GM13977 (cell line): ENCODE measurements around the gene MED13L.

Experiments
- DNase-seq: peaks from one replicate; pipeline ENCODE4 v3.0.0; 2012; ENCODE audit warnings: low spot score
- in situ Hi-C: fragments of 300-500 bp; cut with MboI; formaldehyde crosslinking; loops from one replicate; pipeline ENCODE4 v1.12.0; 2022; ENCODE audit warnings: low sequenced_read_pairs, low pct_unique_long_range_greater_than_20kb, mixed read lengths, inconsistent platforms; ENCODE audit not compliant: unreplicated experiment
- TF ChIP-seq, protein P1 (sequence below): IDR thresholded peaks from 2 replicates; pipeline ENCODE4 v1.5.1; 2012; ENCODE audit warnings: mild to moderate bottlenecking, control low read depth; ENCODE audit not compliant: insufficient read depth; ENCODE audit errors: extremely low read depth, missing control alignments

MED13L gene

DNA sequence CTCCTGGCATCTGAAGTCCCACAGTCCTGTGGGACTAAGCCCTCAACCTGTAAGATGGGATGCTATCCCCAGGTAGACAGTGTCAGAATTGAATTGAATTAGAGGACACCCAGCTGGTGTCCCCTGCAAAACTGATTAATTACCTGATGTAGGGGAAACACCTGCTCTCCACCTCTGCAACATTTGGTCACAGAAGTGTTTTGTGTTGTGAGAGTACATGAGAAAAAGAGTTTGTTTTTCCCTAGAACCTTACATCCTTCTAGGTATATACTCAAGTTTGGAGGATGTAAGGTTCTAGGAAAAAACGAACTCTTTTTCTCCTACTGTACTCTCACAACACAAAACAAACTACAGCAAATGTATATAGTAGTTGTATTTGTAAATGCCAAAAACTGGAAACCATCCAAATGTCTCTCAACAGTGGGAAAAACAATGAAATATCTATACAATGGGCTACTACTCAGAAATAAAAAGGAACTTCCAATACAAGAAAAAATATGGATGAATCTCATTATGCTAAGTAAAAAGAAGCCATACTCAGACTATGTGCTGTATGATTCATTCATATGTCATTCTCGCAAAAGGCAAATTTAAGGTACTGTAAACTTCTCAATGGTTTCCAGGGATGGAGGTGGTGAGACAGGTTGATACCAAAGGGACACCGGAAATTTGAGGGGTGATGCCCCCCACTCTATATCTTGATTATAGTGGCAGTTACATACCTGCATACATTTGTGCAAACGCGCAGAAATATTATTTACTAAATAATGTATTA lies 160.7 kb downstream of the MED13L start:
- TF ChIP-seq, protein P1, sequence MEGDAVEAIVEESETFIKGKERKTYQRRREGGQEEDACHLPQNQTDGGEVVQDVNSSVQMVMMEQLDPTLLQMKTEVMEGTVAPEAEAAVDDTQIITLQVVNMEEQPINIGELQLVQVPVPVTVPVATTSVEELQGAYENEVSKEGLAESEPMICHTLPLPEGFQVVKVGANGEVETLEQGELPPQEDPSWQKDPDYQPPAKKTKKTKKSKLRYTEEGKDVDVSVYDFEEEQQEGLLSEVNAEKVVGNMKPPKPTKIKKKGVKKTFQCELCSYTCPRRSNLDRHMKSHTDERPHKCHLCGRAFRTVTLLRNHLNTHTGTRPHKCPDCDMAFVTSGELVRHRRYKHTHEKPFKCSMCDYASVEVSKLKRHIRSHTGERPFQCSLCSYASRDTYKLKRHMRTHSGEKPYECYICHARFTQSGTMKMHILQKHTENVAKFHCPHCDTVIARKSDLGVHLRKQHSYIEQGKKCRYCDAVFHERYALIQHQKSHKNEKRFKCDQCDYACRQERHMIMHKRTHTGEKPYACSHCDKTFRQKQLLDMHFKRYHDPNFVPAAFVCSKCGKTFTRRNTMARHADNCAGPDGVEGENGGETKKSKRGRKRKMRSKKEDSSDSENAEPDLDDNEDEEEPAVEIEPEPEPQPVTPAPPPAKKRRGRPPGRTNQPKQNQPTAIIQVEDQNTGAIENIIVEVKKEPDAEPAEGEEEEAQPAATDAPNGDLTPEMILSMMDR: no peak
- no peak for DNase-seq
- in situ Hi-C loops: no loop called here

DNA sequence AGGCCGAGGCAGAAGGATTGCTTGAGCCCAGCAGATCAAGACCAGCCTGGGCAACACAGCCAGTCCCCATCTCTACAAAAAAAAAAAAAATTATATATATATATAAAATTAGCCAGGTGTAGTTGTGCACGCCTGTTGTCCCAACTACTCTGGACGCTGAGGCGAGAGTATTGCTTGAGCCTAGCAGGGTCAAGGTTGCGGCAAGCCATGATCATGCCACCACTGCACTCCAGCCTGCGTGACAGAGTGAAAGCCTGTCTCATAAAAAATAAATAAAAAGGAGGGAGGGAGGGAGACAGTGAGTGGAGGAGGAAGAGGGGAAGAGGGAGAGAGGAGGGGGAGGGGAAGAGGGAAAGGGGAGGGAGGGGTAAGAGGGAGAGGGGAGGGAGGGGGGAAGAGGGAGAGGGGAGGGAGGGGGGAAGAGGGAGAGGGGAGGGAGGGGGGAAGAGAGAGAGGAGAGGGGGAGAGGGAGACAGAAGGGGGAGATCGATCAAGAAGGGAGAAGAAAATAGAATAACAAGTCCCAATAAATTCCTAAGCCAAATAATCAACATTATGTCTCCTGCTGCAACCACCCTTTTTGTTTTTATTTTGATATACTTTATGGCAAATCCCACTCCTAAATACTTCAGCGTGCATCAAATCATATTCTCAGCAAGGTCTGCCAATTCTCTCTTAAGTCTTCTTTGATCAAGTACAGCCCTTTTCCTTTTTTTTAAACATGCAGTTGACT lies 163.9 kb downstream of the MED13L start:
- DNase-seq: no peak
- in situ Hi-C loops: no loop called here
- TF ChIP-seq, protein P1: no peak

DNA sequence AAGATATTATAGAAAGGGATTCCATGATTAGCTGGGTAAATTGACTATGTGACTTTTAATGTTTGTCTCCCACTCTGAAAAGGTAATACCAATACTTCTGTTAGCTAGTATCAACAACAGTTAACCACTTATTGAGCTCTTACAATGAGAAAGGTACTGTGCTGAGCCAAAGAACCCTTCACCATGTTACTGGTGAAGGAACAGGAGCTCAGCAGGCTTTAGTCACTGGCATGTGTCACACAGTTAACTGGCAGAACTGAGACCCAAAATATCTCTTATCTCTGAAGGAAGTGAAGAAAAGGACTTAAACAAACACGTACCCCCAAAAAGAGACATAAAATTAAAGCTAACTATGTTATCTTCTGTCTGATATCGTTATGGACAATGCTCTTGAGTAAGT lies 170.6 kb downstream of the MED13L start:
- no peak for DNase-seq
- TF ChIP-seq, protein P1: no peak
- in situ Hi-C loops: no loop called here

DNA sequence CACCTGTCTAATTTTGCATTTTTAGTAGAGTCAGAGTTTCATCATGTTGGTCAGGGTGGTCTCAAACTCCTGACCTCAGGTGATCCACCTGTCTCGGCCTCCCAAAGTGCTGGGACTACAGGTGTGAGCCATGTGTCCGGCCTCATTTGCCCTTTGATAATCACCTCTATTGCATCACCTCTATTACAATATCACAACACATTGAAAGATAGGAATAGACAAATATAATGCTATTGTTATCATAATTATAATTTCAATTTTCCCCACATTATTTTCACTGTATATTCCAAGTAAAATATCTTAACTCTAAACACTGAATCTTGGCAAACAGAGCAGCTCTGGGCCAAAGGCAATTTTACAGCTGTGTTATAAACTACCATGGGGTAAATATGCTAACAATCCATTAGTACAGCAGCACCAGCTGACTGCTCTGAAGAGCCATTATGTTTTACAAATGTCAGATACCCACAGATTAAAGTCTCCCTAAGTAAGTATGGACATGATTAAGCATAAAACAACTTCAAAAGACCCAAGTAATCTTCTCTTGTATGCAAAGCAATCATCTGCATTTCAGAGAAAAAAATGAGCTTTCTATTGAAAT lies 173.2 kb downstream of the MED13L start:
- in situ Hi-C loops: no loop called here
- no peak for DNase-seq
- TF ChIP-seq, protein P1: no peak

DNA sequence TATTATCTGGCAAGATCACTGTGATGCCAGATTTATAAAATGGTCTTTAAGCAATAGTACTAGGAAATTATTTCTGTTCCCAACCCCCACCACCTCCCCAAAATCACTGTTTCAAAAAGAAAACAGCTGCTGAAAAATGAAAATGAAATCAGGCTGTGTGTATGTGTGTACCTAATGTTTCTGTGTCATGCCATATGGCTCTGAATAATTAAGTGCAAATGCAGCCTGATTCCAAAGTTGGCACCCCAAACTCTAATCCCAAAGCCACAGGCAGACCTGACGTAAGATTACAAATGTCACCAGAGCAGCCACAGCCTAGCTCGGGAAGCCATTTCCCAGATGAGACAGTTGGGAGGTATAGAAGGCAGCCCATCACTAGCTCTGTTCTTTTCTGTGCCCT lies 175.5 kb downstream of the MED13L start:
- TF ChIP-seq, protein P1: no peak
- no peak for DNase-seq
- in situ Hi-C loops: no loop called here

DNA sequence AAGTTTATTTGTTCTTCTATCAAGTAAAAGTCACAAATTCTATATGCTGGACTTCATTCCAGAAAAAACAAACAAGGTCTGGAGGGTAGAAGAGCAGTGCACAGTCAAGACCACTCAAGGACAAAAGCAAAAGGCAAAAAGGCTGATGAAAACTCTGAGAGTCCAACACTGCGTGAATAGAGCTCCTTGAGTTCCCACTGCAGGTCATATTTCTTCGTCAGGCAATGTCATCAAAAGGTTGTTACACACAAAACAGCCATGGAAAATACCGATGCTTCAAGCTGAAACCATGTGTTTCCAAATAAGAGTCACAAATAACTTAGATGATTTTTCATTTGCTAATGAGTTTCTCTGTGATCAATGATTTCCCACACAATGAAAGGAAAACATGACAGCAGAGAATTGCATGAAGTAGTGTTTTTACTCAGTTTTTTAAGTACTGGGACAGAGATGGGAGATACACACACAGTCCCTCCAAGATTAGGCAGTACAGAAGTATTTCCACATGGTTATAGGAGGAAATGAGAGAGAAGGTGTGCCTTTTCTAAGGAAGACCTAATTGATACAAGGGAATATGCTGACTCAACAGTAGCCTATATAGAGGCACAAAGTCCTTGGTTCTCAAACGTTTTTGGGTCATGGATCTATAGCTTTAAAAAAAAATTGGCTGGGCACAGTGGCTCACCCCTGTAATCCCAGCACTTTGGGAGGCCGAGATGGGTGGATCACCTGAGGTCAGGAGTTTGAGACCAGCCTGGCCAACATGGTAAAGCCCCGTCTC lies 177.7 kb downstream of the MED13L start:
- TF ChIP-seq, protein P1: no peak
- DNase-seq: no peak
- in situ Hi-C loops: no loop called here
